T-helper 2 cell (primary cell): ENCODE results near the gene C1orf94.

Experiments
- DNase-seq, 5 experiments: peaks; one replicate each; pipeline versions ENCODE4 v3.0.0 to v3.0.0-alpha.2; 2012 to 2022

Gene C1orf94

DNA sequence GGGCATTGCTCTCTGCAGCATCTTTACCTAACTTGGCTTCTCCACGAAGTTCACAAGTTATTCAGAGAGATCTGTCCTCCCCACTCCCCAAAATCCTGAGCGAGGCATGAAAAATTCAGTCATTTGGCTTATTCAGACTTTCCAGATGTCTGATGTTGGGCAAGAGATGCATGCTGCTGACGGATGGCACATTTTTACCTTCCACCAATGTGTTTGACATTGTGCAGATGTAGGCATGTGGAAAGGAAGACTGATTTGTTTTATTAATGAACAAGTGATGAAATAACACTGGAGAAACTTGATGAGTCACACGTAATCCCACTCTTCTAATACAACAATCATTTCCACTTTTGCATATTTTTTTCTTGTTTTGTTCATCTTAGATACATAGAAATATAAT, 86.7 kb downstream of the C1orf94 start:
- no peak for DNase-seq

GRCh38 chr1:34265396-34265795, 88.7 kb downstream of the C1orf94 start:
- DNase-seq, result no peak

GRCh38 chr1:34266127-34266951, 89.6 kb downstream of the C1orf94 start:
- DNase-seq, result no peak

GRCh38 chr1:34267326-34267725, 90.6 kb downstream of the C1orf94 start:
- DNase-seq, result no peak

GRCh38 chr1:34268311-34268954, 91.7 kb downstream of the C1orf94 start:
- no peak for DNase-seq
